HUES48 (cell line): Measurements from ENCODE around the gene SBNO1.
A peak's percentile ranks its signal among the peaks of the same experiment; 100 is the strongest.

Source experiments
- H3K27ac ChIP-seq: one replicate; pipeline ENCODE4 v1.7.0; 2013; ENCODE audit warnings: low read depth, low read length, inconsistent platforms
- H3K27me3 ChIP-seq: 2 replicates; pipeline ENCODE4 v1.6.1; 2013; ENCODE audit warnings: mild to moderate bottlenecking, low read length; ENCODE audit not compliant: control insufficient read depth, insufficient read depth
- H3K36me3 ChIP-seq: 2 replicates; pipeline ENCODE4 v1.6.1; 2013; ENCODE audit warnings: low read length; ENCODE audit not compliant: control insufficient read depth, insufficient read depth
- H3K4me1 ChIP-seq: 2 replicates; pipeline ENCODE4 v1.6.1; 2013; ENCODE audit warnings: mild to moderate bottlenecking, low read length; ENCODE audit not compliant: control insufficient read depth, insufficient read depth
- H3K4me3 ChIP-seq: 2 replicates; pipeline ENCODE4 v1.5.1; 2013; ENCODE audit warnings: mild to moderate bottlenecking, low read depth, low read length
- H3K9ac ChIP-seq: 2 replicates; pipeline ENCODE4 v1.6.1; 2013; ENCODE audit warnings: mild to moderate bottlenecking, low read depth, low read length, moderate library complexity
- H3K9me3 ChIP-seq: 2 replicates; pipeline ENCODE4 v1.6.1; 2013; ENCODE audit warnings: low read length; ENCODE audit not compliant: control insufficient read depth, insufficient read depth

The SBNO1 gene

DNA sequence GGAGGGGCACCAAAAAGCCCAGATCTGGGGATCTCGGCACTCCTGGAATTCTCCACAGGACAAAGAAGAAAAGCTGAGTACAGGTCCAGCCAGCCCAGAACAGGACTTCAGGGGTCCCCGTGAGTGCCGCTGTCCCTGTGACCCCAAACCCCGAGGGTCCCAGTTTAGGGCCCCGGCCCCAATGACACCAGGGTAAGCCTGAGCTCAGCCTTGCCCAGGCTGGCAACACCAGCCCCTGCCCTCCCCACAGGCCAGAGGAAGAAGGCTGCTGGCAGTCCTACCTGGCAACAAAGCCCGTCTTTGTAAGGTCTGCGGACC is 94.8 kb downstream of the SBNO1 start:
- Histone ChIP-seq H3K9ac (peak overlapping the region; percentile 75), H3K36me3 (peaks cover 30% of the 10 kb centered on the region), H3K4me1 (peaks cover 18% of the 10 kb centered on the region), H3K27ac (peak overlapping the region; percentile 92), H3K4me3 (peak overlapping the region; percentile 72), H3K9me3 (no peaks in the 10 kb centered on the region), H3K27me3 (no peaks in the 10 kb centered on the region)

DNA sequence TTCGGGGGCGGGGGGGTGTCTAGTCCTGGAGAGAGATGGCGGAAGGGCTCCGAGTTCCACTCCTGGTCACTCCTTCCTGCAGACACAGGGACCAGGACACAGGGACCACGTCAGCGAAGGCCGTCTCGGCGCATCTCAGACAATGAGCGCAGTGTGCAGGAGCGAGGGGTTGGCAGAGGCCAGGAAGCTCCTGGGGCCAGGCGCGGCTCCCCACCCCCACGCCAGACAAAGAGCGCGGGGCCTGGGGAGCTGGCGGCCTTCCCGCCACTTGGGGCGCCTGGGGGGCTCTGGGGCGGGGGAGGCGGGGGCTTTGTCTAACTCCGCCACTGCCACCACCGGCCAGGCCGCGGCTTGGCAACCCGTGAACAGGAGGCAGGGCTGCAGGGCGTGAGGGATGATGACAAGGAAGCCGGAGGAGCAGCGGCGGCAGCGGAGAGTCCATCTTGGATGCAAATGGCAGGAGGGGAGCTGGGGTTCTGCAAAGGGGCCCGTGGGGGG is 95.2 kb downstream of the SBNO1 start:
- H3K4me1 ChIP-seq, result peaks cover 18% of the 10 kb centered on the region

DNA sequence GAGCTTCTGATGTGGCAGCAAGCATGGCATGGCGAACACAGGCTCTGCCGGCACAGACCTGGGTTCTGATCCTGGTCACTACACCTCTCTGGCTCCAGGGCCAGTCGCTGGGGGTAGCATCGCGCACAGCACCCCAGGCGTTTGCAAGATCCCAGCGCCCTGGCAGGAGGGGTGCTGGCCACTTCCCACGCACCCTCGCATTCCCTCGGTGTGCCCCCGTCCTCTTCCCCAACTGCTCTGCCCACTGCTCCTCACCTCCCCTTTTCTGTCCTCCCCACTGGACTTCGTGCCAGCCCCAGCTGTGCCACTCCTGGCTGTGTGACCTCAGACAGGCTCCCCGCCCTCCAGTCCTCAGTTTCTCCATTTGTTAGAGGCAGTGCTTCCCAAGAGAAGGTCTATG is 95.8 kb downstream of the SBNO1 start:
- no peaks in the 10 kb centered on the region for H3K27me3 ChIP-seq
- H3K36me3 ChIP-seq, result peaks cover 38% of the 10 kb centered on the region
- peaks cover 18% of the 10 kb centered on the region for H3K4me1 ChIP-seq
- H3K27ac ChIP-seq, result peak overlapping the region; percentile 92
- H3K4me3 ChIP-seq, result peak overlapping the region; percentile 56; the same call in 1 of the 2 replicates
- H3K9ac ChIP-seq, result peak overlapping the region; percentile 86
- H3K9me3 ChIP-seq, result no peaks in the 10 kb centered on the region

More for the DNA sequence above, 95.2 kb downstream of the SBNO1 start:
- Histone ChIP-seq H3K36me3 (peaks cover 34% of the 10 kb centered on the region), H3K9me3 (no peaks in the 10 kb centered on the region), H3K27me3 (no peaks in the 10 kb centered on the region), H3K27ac (peak overlapping the region; percentile 92), H3K9ac (peak overlapping the region; percentile 86), H3K4me3 (peak overlapping the region; percentile 72)

DNA sequence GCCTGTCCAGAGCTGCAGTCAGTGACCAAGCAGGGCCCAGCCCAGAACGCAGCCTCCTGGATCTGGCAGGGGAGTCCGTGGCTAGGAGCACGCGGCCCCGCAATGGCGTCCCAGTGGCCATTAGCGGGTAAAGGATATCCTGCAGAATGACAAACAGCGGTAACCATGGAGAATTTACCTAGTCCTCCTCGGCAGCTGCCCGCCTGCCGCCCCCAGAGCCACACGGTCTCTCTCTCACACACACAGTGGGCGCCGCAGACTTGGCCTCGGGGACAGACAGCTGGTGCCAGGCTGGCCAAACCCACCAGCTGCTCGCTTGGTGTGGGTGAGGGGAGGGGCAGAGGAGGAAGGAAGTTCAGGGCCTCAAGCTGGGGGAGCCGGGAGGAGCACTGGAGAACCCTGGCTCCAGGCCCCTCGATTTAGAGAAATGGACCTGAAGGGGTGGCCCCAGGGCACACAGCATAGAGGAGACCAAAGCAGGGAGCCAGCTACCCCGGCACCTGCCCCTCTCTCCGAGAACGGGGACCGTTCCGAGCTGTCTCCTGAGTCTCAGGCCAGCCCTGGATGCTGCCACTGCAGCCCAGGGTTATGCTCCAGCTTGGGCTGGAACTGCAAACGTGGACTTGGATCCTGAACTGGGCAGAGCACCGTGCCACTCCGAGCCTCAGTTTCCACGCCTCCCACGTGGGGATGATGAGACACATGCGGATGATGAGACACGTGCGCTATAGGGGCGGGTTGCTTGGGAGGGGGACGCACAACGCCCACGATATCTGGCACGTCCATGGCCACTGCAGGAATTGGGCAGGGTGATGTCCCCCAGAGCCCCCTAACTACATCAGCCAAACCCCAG is 96.4 kb downstream of the SBNO1 start:
- H3K4me1 ChIP-seq, result peaks cover 20% of the 10 kb centered on the region
- H3K4me3 ChIP-seq, result no peak overlapping the region
- H3K9ac ChIP-seq, result 0 out of 2 replicates have a peak overlapping the region, but pooled peaks have one; percentile 86
- H3K36me3 ChIP-seq, result peaks cover 44% of the 10 kb centered on the region
- H3K27ac ChIP-seq, result peak overlapping the region; percentile 92
- H3K9me3 ChIP-seq, result no peaks in the 10 kb centered on the region
- no peaks in the 10 kb centered on the region for H3K27me3 ChIP-seq

DNA sequence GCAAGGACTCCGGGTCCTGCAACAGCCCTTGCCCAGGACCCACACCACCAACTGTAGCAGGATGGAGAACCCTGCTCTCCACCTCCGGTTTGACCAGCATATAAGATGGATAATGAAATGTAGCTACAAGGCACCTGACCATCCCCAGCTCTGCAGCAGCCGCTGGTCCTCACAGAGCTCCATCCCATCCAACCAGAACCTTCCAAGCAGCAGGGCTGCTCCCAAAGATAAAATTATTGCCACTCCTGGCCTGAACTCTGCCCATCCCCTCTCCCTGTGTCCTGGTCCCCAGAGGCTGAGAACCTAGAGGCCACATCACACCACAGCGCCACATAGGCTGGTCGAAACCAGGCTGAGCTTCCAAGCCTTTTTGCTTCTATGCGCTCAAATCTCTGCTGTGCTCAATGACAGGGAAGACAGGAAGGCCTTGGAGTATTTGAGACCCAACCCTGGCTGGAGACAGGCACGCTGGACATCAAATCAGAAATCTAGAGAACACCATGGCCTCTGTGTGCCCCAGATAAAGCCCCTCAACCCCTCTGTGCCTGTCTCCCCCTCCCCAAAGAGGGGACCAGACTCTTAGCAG is 97.2 kb downstream of the SBNO1 start:
- Histone ChIP-seq H3K27me3 (no peaks in the 10 kb centered on the region), H3K4me3 (no peak overlapping the region), H3K9ac (no peak overlapping the region), H3K36me3 (peaks cover 50% of the 10 kb centered on the region), H3K27ac (peak overlapping the region; percentile 42), H3K9me3 (no peaks in the 10 kb centered on the region), H3K4me1 (peaks cover 14% of the 10 kb centered on the region)

DNA sequence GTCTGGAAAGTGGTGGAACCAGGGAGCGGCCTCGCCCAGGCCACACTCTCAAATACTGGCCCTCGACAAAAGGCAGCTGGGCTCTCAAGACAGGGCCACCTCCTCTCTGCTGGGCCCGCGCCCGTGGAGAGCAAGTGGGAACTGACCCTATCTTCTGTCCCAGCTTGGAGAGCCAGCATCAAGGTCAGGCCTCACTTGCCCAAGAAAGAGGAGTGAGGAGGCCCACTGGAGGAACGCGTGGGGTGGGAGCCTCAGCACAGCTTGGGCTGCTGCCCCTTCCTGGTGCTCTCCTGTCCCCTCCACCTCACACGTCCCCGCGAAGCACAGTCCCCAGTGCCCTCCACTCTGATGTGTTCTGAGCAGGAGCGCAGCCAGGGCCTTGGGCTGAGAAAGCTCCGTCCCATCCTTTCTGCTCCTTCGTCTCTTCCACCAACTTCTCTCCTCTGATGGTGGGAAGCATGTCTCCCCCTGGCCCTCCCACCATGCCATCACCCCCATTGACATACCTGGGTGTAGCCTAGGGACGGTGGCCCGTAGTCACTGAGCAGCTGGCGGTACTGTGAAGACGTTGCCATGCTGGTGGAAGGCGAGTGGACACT is 97.9 kb downstream of the SBNO1 start:
- no peak overlapping the region for H3K27ac ChIP-seq
- no peaks in the 10 kb centered on the region for H3K27me3 ChIP-seq
- H3K36me3 ChIP-seq, result peaks cover 57% of the 10 kb centered on the region
- no peaks in the 10 kb centered on the region for H3K9me3 ChIP-seq
- peaks cover 17% of the 10 kb centered on the region for H3K4me1 ChIP-seq
- H3K4me3 ChIP-seq, result no peak overlapping the region
- no peak overlapping the region for H3K9ac ChIP-seq

DNA sequence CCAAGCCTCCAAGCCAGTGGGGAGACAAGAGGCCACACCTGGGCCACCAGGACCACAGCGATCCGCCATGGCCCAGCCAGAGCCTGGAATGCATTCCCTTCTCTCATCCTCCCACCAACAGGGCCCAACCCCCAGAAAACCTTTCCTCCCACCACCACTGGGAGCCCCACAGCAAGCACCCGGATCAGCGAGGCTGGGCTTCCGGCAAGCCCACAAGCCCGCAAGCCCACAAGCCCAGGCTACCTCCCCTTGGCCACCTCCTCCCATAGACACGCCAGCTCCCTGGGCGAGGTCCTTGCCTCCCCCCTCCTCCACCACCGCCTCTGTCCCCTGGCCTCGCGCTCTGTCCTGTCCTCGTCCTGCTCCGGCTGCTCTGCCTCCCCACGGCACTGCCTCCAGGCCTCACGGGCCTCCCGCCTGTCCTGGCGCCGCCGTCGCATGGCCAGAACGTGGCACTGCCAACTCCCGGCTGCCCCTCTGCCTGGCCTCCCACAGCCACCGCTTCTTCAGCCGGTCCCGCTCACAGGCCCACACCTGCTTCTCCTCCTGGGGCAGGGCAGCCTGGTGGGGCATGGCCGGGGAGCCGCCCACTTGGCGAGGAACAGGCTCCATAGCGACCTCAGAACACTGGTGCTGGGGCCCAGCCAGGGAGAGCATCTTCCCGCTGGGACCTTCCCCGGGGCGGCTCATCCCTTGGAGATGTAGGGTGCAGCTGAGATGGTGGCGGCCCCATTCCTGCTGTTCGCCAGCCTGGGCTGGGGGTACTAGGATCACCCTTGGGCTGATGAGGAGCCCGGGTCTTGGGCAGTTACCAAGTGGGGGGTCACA is 98.6 kb downstream of the SBNO1 start:
- Histone ChIP-seq H3K9ac (no peak overlapping the region), H3K9me3 (no peaks in the 10 kb centered on the region), H3K27me3 (no peaks in the 10 kb centered on the region), H3K4me3 (no peak overlapping the region), H3K36me3 (peaks cover 64% of the 10 kb centered on the region), H3K27ac (no peak overlapping the region), H3K4me1 (peaks cover 24% of the 10 kb centered on the region)

DNA sequence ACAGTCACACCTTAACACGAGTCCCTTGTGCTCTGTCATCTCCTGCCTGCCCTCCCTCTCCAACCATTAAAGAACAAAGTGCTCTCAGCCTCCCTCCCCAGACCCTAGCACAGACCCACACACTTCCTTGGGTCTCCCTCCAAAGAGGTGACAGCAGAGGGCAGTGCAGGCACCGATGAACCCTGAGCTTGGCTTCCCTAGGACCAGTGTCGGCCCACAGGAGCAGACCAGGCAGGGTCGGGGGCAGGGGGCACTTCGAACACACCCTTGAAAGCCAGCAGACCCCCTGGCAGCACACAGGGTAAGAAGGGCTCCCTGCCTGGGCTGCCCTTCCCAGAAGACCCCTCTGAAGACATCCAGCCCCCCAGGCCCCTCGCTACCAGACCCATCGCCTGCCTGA is 100.0 kb downstream of the SBNO1 start:
- no peaks in the 10 kb centered on the region for H3K9me3 ChIP-seq
- H3K9ac ChIP-seq, result no peak overlapping the region
- H3K27ac ChIP-seq, result no peak overlapping the region
- H3K4me3 ChIP-seq, result no peak overlapping the region
- H3K4me1 ChIP-seq, result peaks cover 26% of the 10 kb centered on the region
- peaks cover 78% of the 10 kb centered on the region for H3K36me3 ChIP-seq
- no peaks in the 10 kb centered on the region for H3K27me3 ChIP-seq

DNA sequence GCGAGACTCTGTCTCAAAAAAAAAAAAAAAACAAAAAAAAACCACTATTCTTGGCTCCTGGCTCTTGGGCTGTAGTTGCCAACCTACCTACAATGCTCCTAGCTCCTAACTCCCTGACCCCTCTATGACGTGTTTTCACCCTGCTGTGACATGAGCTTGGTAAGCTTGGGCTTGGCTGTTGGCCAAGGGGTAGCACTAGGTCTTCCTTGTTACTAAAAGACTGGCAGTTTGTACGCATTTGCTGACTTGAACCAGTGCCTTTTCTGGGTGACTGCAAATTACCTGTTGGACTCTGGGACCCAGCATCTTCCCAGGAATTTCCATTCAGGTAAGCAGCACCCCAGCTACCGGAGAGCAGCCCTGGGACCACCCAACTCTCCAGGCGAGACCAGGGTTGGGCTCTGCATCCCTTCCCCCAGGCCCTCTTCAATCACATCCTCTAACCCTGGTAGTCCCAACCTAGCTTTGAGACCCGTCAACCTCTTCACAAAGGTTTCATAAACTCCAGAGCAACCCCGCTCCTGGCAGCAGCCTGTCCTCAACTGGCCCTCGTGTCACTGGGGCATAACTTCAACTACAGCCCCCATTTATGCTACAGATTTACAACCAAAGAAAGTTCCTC is 101.3 kb downstream of the SBNO1 start:
- Histone ChIP-seq H3K9ac (no peak overlapping the region), H3K4me1 (peaks cover 17% of the 10 kb centered on the region), H3K27me3 (no peaks in the 10 kb centered on the region), H3K9me3 (no peaks in the 10 kb centered on the region), H3K27ac (no peak overlapping the region), H3K4me3 (no peak overlapping the region), H3K36me3 (peaks cover 86% of the 10 kb centered on the region)

DNA sequence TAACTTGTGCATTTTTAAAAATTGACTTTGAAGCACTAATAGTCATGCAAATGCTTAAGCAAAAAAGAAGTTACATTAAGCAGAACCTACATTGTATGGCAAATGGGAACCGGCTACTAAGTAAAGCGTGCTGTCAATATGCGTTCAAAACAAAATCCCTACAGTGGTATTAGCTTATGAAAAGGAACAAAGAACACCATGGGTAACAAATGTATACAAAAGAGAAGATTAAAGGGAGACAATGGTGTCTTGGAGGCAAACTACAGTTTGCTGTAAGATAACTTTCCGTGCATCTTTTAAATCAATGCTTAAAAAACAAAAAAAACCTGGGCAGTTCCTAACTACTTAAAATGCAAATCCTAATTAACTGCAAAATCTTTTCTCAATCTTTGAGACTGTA is 103.5 kb downstream of the SBNO1 start:
- Histone ChIP-seq H3K4me3 (no peak overlapping the region), H3K27ac (peak overlapping the region; percentile 90), H3K27me3 (no peaks in the 10 kb centered on the region), H3K36me3 (peaks cover 89% of the 10 kb centered on the region), H3K9ac (no peak overlapping the region), H3K4me1 (peaks cover 17% of the 10 kb centered on the region), H3K9me3 (no peaks in the 10 kb centered on the region)
